ENCODE results near the gene DEFB125. TPM values are rescaled to one million over a fixed set of nuclear protein-coding genes. Genes with fewer than 3 reads are reported as not detected.

DEFB125 gene
- total and polyA plus RNA-seq, 2 experiments from 2014 or later, result not detected

DNA sequence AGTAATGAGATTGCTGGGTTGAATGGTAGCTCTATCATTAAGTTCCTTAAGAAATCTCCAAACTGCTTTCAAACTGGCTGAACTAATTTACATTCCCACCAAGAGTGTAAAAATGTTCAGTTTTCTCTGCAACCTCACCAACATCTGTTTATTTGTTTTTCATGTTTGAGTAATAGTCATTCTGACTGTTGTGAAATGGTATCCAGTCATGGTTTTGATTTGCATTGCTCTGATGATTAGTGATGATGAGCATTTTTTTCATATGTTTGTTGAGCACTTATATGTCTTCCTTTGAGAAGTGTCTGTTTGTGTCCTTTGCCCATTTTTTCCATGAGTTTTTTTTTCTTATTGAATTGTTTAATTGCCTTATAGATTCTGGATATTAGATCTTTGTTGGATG, 24.9 kb downstream of the DEFB125 start:
- Mint-ChIP-seq H3K4me3 (no peak overlapping the region), H3K27ac (no peak overlapping the region), H3K4me1 (no peaks in the 10 kb centered on the region), H3K36me3 (ENCODE audit: low read depth) (no peaks in the 10 kb centered on the region), H3K27me3 (ENCODE audit: insufficient read depth, low read depth, poor library complexity) (peaks cover 3% of the 10 kb centered on the region), H3K9me3 (no peaks in the 10 kb centered on the region)
- Histone ChIP-seq H3K9me2 (ENCODE audit: insufficient read depth) (no peaks in the 10 kb centered on the region), H3K79me2 (replicated peaks; ENCODE audit: insufficient read depth) (no peaks in the 10 kb centered on the region), H3K36me3 (ENCODE audit: insufficient read depth) (no peaks in the 10 kb centered on the region), H3K27ac (ENCODE audit: low read depth) (no peak overlapping the region), H3F3A (replicated peaks; ENCODE audit: low read depth) (no peaks in the 10 kb centered on the region), H3K27me3 (ENCODE audit: insufficient read depth) (no peaks in the 10 kb centered on the region), H4K20me1 (replicated peaks; ENCODE audit: insufficient read depth) (no peaks in the 10 kb centered on the region), H3K4me2 (no peak overlapping the region), H3K4me3 (no peak overlapping the region), H2AFZ (no peak overlapping the region), H3K4me1 (ENCODE audit: insufficient read depth) (no peaks in the 10 kb centered on the region)
- DNase-seq (ENCODE audit: low spot score) (no peak), ATAC-seq (no peak)
- TF ChIP-seq, protein P1, sequence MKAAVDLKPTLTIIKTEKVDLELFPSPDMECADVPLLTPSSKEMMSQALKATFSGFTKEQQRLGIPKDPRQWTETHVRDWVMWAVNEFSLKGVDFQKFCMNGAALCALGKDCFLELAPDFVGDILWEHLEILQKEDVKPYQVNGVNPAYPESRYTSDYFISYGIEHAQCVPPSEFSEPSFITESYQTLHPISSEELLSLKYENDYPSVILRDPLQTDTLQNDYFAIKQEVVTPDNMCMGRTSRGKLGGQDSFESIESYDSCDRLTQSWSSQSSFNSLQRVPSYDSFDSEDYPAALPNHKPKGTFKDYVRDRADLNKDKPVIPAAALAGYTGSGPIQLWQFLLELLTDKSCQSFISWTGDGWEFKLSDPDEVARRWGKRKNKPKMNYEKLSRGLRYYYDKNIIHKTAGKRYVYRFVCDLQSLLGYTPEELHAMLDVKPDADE (IDR thresholded peaks at IDR 0.05), result no peak
- no peak for TF ChIP-seq ZNF114 (CRISPR knock-in tag; IDR thresholded peaks at IDR 0.05)
- no peak for TF ChIP-seq NANOG (IDR thresholded peaks at IDR 0.05; ENCODE audit: borderline replicate concordance)
- TF ChIP-seq, protein P2, sequence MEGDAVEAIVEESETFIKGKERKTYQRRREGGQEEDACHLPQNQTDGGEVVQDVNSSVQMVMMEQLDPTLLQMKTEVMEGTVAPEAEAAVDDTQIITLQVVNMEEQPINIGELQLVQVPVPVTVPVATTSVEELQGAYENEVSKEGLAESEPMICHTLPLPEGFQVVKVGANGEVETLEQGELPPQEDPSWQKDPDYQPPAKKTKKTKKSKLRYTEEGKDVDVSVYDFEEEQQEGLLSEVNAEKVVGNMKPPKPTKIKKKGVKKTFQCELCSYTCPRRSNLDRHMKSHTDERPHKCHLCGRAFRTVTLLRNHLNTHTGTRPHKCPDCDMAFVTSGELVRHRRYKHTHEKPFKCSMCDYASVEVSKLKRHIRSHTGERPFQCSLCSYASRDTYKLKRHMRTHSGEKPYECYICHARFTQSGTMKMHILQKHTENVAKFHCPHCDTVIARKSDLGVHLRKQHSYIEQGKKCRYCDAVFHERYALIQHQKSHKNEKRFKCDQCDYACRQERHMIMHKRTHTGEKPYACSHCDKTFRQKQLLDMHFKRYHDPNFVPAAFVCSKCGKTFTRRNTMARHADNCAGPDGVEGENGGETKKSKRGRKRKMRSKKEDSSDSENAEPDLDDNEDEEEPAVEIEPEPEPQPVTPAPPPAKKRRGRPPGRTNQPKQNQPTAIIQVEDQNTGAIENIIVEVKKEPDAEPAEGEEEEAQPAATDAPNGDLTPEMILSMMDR (conservative IDR thresholded peaks at IDR 0.05; ENCODE audit: low read depth in 2 of 2), result no peak
- TF ChIP-seq, protein P3, sequence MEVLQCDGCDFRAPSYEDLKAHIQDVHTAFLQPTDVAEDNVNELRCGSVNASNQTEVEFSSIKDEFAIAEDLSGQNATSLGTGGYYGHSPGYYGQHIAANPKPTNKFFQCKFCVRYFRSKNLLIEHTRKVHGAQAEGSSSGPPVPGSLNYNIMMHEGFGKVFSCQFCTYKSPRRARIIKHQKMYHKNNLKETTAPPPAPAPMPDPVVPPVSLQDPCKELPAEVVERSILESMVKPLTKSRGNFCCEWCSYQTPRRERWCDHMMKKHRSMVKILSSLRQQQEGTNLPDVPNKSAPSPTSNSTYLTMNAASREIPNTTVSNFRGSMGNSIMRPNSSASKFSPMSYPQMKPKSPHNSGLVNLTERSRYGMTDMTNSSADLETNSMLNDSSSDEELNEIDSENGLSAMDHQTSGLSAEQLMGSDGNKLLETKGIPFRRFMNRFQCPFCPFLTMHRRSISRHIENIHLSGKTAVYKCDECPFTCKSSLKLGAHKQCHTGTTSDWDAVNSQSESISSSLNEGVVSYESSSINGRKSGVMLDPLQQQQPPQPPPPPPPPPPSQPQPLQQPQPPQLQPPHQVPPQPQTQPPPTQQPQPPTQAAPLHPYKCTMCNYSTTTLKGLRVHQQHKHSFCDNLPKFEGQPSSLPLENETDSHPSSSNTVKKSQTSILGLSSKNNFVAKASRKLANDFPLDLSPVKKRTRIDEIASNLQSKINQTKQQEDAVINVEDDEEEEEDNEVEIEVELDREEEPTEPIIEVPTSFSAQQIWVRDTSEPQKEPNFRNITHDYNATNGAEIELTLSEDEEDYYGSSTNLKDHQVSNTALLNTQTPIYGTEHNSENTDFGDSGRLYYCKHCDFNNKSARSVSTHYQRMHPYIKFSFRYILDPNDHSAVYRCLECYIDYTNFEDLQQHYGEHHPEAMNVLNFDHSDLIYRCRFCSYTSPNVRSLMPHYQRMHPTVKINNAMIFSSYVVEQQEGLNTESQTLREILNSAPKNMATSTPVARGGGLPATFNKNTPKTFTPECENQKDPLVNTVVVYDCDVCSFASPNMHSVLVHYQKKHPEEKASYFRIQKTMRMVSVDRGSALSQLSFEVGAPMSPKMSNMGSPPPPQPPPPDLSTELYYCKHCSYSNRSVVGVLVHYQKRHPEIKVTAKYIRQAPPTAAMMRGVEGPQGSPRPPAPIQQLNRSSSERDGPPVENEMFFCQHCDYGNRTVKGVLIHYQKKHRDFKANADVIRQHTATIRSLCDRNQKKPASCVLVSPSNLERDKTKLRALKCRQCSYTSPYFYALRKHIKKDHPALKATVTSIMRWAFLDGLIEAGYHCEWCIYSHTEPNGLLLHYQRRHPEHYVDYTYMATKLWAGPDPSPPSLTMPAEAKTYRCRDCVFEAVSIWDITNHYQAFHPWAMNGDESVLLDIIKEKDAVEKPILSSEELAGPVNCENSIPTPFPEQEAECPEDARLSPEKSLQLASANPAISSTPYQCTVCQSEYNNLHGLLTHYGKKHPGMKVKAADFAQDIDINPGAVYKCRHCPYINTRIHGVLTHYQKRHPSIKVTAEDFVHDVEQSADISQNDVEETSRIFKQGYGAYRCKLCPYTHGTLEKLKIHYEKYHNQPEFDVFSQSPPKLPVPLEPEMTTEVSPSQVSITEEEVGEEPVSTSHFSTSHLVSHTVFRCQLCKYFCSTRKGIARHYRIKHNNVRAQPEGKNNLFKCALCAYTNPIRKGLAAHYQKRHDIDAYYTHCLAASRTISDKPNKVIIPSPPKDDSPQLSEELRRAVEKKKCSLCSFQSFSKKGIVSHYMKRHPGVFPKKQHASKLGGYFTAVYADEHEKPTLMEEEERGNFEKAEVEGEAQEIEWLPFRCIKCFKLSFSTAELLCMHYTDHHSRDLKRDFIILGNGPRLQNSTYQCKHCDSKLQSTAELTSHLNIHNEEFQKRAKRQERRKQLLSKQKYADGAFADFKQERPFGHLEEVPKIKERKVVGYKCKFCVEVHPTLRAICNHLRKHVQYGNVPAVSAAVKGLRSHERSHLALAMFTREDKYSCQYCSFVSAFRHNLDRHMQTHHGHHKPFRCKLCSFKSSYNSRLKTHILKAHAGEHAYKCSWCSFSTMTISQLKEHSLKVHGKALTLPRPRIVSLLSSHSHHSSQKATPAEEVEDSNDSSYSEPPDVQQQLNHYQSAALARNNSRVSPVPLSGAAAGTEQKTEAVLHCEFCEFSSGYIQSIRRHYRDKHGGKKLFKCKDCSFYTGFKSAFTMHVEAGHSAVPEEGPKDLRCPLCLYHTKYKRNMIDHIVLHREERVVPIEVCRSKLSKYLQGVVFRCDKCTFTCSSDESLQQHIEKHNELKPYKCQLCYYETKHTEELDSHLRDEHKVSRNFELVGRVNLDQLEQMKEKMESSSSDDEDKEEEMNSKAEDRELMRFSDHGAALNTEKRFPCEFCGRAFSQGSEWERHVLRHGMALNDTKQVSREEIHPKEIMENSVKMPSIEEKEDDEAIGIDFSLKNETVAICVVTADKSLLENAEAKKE (CRISPR knock-in tag; IDR thresholded peaks at IDR 0.05), result no peak
